CD4-positive, alpha-beta T cell treated with Interleukin-12 subunit alpha and Interleukin-12 subunit beta, for 1 hour (primary cell): ENCODE data around the gene PLD5.
"Not testable (repeated sequence)": the region's sequence is repeated elsewhere in the genome, so short reads cannot be mapped to it uniquely, and the experiment has no call there.

ENCODE experiments used
- DNase-seq: peaks from one replicate; pipeline ENCODE4 v3.0.0-alpha.2; 2020

PLD5 gene

DNA sequence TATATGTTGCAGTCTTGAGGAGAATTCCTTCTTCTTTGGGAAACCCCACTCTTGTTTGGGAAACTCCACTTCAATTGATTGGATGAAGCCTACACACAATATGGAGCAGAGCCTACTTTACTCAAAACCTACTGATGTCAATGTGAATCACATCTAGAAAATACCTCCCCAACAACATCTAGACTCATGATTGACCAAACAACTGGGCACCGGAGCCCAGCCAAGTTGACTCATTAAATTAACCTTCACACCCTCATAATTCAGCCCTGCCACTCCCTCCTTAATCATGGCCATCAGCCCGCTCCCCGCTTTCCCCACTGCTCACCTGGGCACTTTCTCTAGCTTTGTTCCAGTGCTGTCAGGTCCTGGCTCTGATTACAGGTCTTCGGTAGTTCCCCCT is 317.5 kb downstream of the PLD5 start:
- DNase-seq: no peak

DNA sequence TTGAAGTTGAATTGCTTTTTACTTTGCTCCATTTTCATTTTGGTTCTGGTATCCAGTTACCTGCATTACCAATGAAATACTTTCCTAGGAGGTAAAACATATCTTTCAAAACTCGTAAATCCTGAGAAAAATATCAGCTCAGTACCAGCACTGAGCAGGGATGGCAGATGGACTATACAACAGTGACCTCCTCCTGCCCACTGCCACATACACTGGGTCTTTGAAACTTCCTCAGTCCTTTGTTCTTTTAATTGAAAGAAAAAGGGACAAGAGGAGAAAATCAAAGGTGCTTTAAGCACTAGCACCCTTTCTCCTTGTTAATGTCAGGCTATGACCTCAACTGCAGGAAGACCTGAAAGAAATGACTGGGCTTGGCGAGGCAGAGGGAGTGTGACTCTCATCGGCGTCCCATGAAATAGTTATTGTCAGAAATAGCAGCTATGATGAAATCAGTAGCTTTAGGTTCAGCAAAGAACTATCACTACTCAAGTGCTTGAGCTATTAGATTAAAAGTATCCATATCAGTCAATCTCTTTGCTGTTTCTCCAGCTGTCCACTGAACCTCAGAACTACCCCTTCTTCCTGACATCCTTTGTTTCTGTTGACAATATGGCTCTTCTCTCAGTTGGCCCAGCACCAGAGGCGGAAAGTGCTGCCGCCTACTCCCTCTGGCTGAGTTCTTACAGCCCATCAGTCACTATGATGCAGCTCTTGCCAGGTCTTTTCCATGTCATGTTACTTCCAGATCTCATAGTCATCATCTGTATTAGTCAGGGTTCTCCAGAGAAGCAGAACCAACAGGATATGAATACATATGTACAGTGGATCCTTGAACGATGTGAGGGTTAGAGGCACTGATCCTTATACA is 318.6 kb downstream of the PLD5 start:
- DNase-seq: no peak

DNA sequence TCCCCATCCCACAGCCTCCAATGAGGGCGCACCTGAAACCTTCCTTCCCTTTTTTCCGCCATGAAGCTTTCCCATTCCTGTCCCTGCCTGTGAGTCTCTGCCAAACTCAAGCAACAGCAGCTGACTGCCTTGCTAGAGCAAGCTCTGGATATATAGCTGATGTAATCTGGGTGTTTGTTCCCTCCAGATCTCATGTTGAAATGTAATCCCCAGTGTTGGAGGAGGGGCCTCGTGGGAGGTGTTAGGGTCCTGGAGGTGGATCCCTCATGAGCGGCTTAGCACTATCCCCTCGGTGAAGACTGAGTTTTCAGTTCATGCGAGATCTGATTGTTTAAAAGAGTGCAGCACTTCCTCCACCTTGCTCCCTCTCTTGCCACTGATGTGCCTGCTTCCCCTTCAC is 321.2 kb downstream of the PLD5 start:
- DNase-seq: no peak

DNA sequence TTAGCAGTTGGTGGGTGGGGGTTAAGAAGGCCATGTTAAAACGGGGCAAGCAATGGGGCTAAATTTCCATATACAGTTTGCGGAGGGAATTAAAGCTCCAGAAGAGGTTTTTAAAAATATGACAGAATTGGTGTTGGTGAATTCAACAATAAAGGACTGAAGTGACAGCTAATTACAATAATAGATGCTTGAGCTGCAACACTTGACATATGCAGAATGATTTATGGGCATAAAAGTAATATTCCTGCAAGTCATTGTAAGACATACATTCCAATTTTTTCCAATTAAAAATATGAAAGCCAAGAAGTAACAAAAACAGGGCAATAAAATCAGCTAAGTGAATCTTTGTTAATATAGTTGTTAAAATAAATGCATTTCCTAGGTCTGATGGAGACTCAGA is 323.4 kb downstream of the PLD5 start:
- DNase-seq: no peak

DNA sequence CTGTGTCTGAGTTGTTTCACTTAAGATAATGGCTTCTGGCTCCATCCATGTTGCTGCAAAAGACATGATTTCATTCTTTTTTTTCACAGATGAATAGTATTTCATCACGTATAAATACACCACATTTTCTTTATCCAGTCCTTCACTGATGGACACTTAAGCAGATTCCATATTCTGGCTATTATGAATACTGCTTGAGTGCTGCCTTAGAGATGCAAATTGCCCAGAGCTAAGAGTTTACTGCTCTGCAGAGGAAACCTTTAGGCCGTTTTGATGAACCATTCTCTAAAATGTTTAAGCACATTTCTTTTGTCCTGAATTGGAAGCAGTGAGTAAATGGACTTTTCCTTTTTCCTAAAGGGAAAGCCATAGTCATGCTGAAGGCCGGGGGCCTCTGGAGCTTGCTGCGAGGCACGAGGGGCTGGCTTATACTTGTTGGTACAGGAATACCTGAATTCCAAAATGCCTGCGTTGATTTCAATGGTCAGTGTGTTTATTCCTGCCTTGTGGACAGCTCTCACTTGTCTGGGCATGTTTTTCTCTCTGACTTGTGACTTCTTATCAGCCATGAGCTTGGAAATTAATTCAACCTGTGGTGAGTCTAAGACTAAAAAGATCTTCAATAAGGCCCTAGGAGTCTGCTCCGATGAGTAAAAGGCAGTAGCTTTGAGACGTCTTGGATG is 324.6 kb downstream of the PLD5 start:
- DNase-seq: no peak

DNA sequence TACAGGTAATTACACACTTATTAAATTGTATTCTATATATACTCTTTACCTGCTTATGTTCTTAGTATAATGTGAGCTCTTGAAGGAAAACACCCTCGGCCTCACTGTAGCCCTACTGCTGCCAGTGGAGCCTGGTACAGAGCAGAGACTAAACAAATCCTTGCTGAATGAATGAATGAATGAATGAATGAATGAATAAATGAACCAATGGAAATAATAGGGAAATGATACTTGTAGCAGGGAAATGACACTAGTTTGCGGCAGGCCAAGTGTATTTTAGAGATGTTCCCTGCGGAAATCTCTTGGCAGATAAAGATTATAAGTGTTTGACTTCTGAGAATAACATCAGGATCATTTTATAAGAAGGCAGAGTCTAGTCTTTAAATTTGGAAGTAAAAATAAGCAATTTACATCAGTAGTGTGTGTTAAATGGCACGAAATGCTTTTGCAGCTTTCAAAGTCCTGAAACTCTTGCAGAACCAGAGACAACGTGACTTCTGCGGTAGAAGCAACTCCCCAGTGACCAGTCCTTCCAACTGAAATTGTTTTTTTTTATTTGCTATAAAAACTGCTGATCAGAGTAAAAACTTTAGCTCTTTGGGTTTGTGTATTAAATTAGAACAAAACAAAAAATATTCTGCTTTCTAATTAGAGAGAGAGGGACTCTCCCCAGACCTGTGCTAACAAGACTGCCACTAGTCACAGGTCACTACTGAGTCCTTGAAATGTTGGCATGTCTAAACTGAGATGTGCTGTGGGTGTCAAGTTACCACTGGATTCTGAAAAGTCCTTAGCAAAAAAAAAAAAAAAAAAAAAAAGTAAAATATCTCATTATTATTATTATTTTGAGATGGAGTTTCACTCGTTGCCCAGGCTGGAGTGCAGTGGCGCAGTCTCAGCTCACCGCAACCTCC is 326.3 kb downstream of the PLD5 start:
- DNase-seq: no peak

DNA sequence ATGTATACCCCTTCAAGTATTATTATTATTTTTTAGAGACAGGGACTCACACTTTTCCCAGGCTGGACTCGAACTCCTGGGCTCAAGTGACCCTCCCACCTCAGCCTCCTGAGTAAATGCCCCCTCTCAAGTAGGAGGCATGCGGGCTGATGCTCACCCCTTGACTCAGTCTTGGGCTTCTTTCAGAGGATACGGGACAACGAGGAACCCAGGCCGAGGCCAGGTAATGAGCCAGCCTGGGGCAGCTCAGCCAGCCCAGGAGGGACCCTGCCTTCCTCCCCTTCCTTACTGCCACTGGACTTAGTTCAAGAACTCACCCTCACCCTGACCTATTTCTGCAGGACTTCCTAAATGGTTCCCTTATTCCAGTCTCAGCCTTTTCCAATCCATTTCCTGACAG is 327.6 kb downstream of the PLD5 start:
- no peak for DNase-seq

DNA sequence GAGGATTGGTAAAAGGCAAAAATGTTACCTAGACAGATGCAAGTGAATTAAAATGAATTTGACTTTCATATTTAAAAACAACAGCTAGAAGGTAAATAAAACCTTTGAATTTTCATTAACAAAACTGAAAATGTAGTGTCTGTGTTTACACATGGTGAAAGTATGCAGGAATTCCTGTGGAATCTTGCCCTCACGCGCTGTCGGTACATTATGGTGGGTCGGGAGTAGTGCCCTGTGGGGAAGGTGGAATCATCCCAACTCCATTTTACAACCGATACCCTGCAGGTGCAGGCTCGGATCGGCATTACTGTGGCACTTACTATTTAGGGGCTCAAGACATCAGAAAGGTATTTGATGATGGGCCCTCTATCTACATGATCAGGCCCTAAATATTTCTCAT is 328.4 kb downstream of the PLD5 start:
- DNase-seq: no peak

DNA sequence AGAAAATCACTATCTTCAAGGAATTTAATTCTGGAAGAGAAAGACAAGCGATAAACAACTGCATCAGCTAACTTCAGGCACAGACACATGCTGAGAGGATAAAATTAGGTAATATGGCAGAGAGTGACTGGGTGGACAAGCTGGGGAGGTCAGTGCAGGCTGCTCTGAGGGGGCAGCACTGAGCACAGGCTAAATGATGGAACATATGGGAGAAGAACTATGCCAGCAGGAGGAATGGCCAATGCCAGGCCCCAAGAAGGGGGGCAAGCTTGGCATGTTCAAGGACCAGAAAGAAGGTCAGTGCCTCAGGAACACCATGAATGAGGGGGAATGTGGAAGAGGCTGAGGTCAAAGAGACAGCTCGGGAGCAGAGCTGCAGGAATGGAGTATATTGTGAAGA is 334.9 kb downstream of the PLD5 start:
- no peak for DNase-seq

DNA sequence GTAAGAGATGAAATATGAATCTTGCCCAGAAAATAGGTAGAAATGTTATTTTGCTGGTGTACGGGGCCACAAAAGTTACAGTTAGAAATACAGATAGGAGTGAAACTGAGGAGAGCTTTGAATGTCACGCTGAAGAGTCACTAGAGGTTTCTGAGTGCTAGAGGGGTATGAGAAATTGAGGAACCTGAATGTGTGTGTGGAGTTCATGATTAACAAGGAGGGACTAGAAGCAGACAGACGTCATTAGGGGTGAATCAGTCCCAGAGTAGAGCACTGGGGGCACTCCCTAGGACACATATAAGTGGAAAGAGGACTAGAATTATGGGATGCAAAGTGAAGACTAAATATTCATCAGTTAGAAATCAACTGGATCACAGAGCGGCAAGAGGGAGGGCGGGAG is 336.7 kb downstream of the PLD5 start:
- DNase-seq: no peak

DNA sequence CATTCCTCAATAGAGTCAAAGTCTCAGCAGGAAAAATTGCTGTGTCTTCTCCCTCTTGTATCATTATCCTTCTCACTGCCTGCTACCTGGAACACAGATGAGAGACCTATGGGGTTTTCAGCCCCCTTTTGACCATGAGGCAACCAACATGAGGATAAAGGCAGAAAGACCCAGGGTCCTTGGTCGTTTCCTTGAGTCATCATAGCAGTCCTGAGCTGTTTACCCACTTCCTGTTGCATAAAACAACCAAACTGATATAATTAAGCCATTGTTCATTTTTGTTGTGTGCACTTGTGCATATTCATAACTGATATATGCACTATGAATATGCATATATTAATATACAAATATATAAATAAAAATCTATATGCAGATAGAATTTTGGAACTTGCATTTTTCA is 337.3 kb downstream of the PLD5 start:
- no peak for DNase-seq

DNA sequence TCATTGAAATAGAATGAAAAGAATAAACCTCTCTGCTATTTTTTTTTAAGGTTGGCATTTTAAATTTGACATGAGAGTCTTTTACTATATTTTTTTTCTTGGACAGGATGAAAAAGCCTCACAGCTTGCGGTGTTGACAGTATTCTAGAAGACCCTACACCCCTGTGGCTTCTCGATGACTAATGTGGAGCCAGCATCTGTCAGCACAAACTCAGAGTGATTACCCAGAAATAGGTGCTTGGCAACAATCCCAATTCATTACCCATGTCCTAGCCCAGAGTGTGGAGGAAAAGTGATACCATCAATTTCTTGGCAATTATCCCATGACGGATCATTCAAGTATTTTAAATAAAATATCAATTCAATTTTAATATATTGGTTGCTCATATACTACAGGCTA is 338.8 kb downstream of the PLD5 start:
- no peak for DNase-seq

DNA sequence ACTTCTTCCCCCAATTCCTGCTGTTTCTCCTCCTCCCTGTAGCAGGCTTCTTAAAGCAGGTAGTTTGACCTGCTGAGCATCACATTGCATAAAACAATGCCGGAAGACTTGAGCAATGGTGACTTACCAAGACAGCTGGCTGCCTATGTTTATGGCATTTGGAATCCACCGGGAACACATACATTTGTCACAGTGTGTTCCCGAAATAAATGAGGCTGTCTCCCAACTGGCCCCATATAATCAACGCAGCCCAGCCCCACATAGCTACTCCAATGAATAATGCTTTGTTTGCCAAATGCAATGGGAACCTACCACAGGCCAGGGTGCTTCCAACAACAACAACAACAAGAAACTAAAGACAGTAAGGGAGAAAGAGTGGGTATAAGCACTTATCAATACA is 339.5 kb downstream of the PLD5 start:
- DNase-seq: no peak

DNA sequence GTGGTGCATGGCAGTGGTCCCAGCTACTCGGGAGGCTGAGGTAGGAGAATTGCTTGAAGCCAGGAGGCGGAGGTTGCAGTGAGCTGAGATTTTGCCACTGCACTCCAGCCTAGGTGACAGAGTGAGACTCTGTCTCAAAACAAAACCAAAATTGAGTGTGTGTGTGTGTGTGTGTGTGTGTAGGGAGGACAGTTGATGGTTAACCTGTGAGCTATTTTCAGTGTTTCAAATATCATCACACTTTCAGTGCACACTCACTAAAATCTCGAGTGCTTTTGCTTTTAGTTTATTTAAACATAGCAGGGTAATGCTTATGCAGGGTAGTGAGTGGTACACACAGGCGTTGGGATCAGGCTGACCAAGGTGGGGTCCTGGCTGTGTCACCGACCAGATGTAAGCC is 344.7 kb downstream of the PLD5 start:
- not testable (repeated sequence) for DNase-seq

DNA sequence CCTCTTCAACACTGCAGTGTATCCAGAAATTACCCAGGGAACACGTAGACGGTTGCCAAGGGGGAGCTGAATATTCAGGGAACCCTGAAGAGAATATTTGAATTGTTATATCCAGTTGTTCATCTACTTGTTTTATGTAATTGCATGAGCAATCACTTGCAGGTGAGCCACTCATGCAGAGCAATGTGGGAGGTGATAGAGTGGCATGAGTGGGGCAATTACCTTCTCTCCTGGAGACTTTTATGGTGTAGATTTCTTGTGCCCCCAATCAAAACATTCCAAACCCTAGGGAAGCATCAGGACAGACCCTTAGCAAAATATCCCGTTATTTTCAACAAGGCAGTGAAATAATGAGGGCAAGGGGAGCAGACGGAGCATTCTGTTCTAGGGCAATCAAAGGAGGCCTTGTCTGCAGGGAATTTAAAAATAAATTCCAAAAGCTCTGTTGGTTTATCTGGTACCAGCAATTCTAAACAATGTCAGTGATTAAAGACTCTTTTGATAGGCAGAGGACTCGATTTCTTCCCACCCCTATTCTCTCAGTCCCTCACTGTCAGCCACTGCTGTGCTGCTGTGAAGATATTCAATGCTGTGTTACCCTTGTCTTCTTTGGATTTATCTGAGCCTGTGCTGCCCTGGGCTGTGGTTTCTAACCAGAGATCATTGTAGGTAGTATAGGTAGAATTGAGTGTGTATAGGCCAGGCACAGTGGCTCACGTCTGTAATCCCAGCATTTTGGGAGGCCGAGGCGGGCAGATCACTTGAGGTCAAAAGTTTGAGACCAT is 345.4 kb downstream of the PLD5 start:
- DNase-seq: no peak

DNA sequence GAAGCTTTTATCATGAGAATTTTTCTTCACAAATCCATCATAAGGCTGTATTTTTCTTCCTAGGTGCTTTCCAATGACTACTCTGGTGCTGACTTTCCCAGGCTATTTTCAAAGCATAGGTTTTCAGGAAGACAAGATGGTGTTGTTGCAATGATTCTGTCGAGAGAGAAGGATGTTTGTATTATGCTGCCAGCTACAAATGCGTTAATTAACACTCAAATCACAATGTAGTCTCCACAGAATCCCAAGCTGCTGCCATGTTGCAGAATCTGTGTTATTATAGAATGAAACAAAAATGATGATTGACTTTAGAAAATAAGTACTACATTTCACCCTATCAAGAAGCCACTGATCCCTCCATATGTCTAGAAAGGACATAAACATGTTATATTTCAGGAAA is 346.1 kb downstream of the PLD5 start:
- DNase-seq: no peak

DNA sequence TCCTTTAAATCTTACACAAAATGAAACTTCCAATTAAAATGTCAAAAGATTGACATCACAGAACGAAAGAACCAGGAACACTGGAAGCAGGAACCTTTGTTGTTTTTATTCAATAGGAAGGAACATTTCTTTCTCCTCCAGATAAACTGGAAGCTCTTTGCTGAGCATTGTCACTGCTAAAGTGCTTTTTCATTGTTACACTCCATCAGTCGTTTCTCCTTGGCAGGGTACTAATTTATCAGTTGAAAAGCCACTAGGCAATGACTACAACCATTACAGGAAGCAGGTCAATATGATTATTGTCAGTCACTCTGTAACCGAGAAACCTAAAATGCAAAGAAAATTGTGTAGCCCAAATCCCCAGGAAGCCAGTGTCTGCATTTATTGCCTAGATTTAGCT is 362.4 kb downstream of the PLD5 start:
- no peak for DNase-seq

DNA sequence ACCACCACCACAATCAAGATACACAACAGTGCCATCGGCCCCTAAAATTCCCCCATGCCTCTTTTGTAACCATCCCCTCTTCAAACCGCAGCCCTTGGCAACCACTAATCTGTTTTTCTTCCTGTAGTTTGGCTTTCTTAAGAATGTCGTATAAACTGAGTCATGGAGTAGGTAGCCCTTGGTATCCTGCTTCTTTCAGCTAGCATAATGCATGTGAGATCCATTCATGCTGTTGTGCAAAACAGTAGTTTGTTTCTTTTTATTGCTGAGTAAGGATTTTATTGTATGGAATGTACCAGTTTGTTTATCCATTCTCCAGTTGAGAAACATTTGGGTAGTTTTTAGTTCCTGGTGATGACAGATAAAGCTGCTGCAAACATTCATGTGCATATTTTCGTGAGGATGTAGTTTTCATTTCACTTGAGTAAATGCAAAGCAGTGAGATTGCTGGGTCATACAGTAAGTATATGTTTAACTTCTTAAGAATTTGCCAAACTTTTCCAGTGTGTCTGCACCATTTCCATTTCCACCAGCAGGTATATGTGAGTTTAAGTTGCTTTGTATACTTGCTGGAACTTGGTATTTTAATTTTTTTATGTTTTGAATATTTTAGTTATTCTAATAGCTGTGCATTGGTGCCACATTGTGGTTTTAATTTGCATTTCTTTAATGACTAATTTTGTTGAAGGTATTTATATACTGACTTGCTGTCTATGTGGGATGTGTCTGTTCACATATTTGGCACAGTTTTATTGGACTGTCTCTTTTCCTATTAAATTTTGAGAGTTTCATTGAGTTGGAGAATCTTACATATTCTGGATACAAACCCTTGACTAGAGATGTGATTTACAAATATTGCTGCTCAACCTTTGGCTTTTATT is 377.2 kb downstream of the PLD5 start:
- no peak for DNase-seq

DNA sequence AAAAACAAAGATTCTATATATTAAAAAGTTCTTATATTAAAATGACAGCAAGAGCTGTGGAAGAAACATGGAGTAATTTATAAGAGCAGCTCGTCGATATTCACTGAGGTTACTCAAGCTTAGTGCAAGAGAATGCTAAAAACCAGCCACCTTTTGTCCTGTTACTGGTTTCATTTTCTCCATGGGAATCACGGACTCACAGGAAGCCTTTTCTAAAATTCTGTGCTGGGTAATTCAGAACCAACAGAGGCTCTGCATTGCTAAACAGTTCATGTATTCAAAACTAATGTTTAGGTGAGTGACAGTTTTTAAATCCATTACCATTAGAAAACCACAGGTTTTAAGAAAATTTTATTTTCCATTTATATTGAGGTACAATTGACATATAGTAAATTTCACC is 377.8 kb downstream of the PLD5 start:
- no peak for DNase-seq

DNA sequence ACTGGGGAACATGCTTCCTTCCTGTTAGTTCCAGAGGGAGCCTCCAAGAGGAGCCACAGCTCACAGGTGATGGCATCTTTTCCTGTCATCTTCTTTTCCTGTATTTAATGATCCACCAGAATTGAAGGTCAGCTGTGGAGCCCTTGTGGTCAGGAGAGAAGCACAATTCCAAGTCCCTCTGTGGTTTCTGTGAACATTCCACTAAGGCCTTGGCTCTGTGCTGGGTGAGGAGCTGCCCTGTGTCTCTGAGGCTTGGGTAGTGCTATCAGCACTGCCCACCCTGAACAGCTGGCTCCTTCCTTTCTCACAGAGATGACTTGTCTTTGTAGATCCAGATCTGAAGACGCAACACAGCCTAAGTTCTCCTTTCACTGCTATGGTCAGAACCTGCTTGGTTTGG is 383.7 kb downstream of the PLD5 start:
- DNase-seq: no peak

DNA sequence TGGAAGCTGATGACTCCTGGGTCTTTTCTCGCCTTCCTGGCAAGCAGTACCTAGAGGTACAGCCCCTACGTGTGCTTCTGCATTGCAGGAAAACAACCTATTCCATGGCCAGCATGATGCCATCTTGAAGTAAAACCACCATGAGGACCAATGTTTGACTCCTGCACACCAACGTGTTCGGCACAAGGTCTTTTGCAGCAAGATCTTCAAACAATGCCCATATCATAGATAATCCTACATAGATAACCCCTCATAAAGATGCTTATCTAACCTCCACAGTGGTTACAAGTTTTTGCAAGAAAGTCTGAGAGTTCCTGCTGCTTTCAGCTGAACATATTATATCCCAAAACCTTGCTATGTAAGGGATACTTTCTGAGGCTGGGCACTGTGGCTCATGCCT is 384.5 kb downstream of the PLD5 start:
- no peak for DNase-seq

DNA sequence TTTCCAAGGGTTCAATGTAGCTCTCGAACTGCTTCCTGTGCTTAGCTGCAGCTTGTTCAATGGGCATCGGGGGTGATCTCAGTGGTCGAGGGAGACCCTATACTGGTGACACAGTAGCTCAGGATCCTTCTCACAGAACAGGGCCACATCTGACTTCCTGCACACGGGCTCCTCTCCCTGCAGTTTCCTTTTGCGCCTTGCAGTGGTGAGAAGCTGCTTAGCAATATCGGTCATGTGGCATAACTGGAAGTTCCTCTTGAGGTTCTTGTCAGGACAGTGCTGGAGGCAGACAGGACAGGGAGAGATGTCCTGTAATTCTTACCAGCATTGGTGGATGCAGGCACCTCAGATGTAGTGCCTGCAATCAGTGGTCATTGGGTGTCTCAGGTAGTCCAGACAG is 385.1 kb downstream of the PLD5 start:
- DNase-seq: no peak
